Parathyroid adenoma (tissue), 2 donors: ENCODE data around the gene LDAF1.

Source experiments
- H2AFZ ChIP-seq: fragments of 300-600 bp; sonication (generic); one replicate; pipeline ENCODE4 v1.7.0; 2017; ENCODE audit warnings: antibody characterized with exemption, mild to moderate bottlenecking
- H3K27ac ChIP-seq: fragments of 300-600 bp; sonication (generic); one replicate; pipeline ENCODE4 v1.7.0; 2017
- H3K27me3 ChIP-seq: fragments of 300-600 bp; sonication (generic); one replicate; pipeline ENCODE4 v1.7.0; 2017; ENCODE audit warnings: low read length; ENCODE audit not compliant: control insufficient read depth, insufficient read depth
- H3K36me3 ChIP-seq: fragments of 300-600 bp; sonication (generic); one replicate; pipeline ENCODE4 v1.7.0; 2017; ENCODE audit warnings: low read length; ENCODE audit not compliant: control insufficient read depth, insufficient read depth
- H3K4me1 ChIP-seq: fragments of 300-600 bp; sonication (generic); one replicate; pipeline ENCODE4 v1.7.0; 2017; ENCODE audit warnings: control low read depth
- H3K4me2 ChIP-seq: fragments of 300-600 bp; sonication (generic); one replicate; pipeline ENCODE4 v1.7.0; 2017; ENCODE audit warnings: low read length
- H3K4me3 ChIP-seq: fragments of 300-600 bp; sonication (generic); one replicate; pipeline ENCODE4 v1.7.0; 2017; ENCODE audit warnings: low read depth, low read length
- H3K79me2 ChIP-seq: fragments of 300-600 bp; sonication (generic); one replicate; pipeline ENCODE4 v1.7.0; 2017; ENCODE audit warnings: control low read depth
- H3K9ac ChIP-seq: fragments of 300-600 bp; sonication (generic); one replicate; pipeline ENCODE4 v1.7.0; 2017; ENCODE audit warnings: mild to moderate bottlenecking
- H3K9me3 ChIP-seq: fragments of 300-600 bp; sonication (generic); one replicate; pipeline ENCODE4 v1.7.0; 2017; ENCODE audit warnings: low read length; ENCODE audit not compliant: control insufficient read depth
- TF ChIP-seq, protein P1 (sequence below): fragments of 300-600 bp; sonication (generic); IDR thresholded peaks from one replicate; pipeline ENCODE4 v1.7.0; 2017; ENCODE audit warnings: antibody characterized with exemption, mild to moderate bottlenecking
- donor health status: primary hyperparathyroidism.

The LDAF1 gene

DNA sequence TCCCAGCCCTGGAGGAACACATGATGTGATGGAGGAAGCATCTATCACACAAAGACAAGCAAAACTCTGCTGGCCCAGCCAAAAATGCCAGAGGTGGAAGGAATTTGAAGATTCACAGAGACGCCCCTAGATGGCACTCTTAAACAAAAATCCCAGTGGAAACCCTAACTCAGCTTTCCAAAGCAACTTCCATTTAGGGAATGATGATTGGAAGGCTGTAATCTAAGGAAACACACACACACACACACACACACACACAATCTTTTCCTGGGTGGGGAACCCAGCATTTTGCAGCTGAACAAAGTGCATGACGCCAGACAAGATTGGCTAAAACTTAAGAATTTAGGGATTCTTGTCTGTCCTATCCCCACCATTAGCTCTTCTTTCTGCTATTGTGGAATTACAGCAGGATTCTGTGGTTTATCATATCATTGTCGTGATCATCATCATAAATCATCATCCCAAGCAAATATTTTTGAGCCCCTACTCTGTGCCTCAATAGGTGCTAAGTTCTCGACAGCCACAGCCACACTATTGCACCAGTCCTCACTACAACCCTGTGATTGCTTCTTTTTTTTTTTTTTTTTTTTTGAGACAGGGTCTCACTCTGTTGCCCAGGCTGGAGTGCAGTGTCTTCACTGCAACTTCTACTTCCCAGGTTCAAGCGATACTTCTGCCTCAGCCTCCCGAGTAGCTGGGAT, 1.6 kb upstream of the LDAF1 start:
- no peak overlapping the region for H3K9ac ChIP-seq
- no peaks in the 10 kb centered on the region for H3K27me3 ChIP-seq
- no peak overlapping the region for H2AFZ ChIP-seq
- H3K4me2 ChIP-seq = no peak overlapping the region
- H3K27ac ChIP-seq = no peak overlapping the region
- no peaks in the 10 kb centered on the region for H3K9me3 ChIP-seq
- TF ChIP-seq, protein P1, sequence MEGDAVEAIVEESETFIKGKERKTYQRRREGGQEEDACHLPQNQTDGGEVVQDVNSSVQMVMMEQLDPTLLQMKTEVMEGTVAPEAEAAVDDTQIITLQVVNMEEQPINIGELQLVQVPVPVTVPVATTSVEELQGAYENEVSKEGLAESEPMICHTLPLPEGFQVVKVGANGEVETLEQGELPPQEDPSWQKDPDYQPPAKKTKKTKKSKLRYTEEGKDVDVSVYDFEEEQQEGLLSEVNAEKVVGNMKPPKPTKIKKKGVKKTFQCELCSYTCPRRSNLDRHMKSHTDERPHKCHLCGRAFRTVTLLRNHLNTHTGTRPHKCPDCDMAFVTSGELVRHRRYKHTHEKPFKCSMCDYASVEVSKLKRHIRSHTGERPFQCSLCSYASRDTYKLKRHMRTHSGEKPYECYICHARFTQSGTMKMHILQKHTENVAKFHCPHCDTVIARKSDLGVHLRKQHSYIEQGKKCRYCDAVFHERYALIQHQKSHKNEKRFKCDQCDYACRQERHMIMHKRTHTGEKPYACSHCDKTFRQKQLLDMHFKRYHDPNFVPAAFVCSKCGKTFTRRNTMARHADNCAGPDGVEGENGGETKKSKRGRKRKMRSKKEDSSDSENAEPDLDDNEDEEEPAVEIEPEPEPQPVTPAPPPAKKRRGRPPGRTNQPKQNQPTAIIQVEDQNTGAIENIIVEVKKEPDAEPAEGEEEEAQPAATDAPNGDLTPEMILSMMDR = peak; percentile 62
- no peaks in the 10 kb centered on the region for H3K36me3 ChIP-seq
- H3K4me1 ChIP-seq = peaks cover 6% of the 10 kb centered on the region
- H3K4me3 ChIP-seq = peak overlapping the region; percentile 24
- no peaks in the 10 kb centered on the region for H3K79me2 ChIP-seq

DNA sequence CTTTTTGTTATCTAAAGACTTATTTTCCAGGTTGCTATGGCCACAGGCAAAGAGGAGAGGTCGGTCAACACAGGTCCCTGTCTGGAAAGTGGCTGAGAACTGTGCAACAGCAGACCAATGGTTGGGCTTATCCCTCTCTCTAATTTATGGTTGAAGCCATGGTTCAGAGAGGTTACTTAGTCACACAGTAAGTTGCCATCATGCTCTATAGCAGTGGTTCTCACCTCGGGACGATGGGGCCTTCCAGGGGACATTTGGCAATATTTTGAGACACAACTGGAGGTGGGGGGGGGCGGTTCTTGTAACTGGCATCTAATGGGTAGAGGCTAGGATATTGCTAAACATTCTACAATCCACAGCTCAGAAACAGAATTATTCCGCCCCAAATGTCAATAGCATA, 842 bp upstream of the LDAF1 start:
- TF ChIP-seq, protein P1 = no peak
- Histone ChIP-seq H3K4me1 (peaks cover 6% of the 10 kb centered on the region), H3K36me3 (no peaks in the 10 kb centered on the region), H2AFZ (peak overlapping the region; percentile 98), H3K4me2 (peak overlapping the region; percentile 98), H3K27ac (no peak overlapping the region), H3K79me2 (no peaks in the 10 kb centered on the region), H3K9me3 (no peaks in the 10 kb centered on the region), H3K9ac (no peak overlapping the region), H3K27me3 (no peaks in the 10 kb centered on the region), H3K4me3 (no peak overlapping the region)

DNA sequence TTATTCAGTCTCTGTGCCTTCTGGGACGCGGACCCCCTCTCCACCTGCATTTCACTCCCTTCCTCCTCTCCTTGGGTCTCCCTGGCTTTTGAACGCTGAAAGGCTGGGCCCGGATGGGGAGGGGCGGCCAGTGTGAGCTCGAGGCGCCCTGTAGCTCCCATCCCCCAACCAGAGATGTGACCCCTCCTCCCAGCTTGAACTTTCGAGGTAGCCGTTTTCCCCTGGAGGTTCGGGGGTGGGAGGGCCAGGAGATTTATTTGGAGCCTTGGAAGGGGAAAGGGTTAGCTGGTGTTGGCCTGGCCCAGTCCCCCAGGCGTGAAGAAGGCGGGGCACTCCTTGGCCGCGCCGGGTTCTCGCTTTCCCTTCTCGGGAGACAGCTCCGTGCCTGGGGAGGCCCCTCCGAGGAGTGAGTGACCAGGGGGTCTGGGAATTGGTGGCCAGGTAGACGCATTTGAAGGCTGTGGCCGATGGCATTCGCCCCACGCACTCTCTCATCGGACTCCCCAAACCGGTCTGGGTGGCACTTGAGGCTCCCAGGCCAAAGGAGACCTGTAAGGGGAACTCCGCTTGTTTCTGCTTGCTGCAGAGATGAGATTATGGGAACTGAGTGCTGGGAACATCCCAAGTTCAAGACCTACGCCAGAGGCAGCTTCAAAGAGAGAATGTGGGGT, 942 bp downstream of the LDAF1 start:
- H3K4me2 ChIP-seq = peak overlapping the region; percentile 98
- peaks cover 6% of the 10 kb centered on the region for H3K4me1 ChIP-seq
- H3K9ac ChIP-seq = no peak overlapping the region

DNA sequence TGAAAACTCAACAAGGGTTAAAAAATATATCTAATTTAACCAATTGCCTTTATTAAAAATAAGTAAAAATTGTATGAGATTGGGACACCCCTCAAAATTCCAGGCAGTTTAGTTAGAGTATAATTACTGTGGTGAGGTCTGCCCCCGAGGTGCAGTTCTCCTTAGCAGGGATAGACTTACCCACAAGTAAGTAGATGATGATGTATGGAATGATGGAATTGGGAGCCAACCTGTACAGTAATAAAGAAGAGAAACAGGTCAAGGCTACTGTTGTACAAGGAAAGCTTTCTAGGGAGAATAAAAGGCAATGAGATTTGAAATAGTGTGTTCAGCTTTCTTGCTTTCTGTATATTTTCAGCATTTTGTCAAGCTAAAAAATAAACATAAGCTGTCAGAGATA, 1.8 kb downstream of the LDAF1 start:
- H3K4me2 ChIP-seq = no peak overlapping the region
- no peaks in the 10 kb centered on the region for H3K79me2 ChIP-seq
- H2AFZ ChIP-seq = no peak overlapping the region
- no peaks in the 10 kb centered on the region for H3K9me3 ChIP-seq
- no peak overlapping the region for H3K27ac ChIP-seq
- no peaks in the 10 kb centered on the region for H3K36me3 ChIP-seq
- peak overlapping the region; percentile 87 for H3K4me3 ChIP-seq
- TF ChIP-seq, protein P1 = no peak
- H3K27me3 ChIP-seq = no peaks in the 10 kb centered on the region
- no peak overlapping the region for H3K9ac ChIP-seq
- H3K4me1 ChIP-seq = peaks cover 6% of the 10 kb centered on the region

More for the DNA sequence above, 942 bp downstream of the LDAF1 start:
- Histone ChIP-seq H3K27me3 (no peaks in the 10 kb centered on the region), H3K27ac (no peak overlapping the region), H3K4me3 (peak overlapping the region; percentile 87), H3K36me3 (no peaks in the 10 kb centered on the region), H3K9me3 (no peaks in the 10 kb centered on the region), H2AFZ (peak overlapping the region; percentile 98), H3K79me2 (no peaks in the 10 kb centered on the region)
- TF ChIP-seq, protein P1 = no peak
